H7 (cell line): ENCODE results near the gene PNKP. TPM values are rescaled to one million over a fixed set of nuclear protein-coding genes. Genes with fewer than 3 reads are reported as not detected.

Experiments used
- DNase-seq: peaks from one replicate; pipeline ENCODE4 v3.0.0; 2012
- H3K27me3 ChIP-seq: 2 replicates; pipeline ENCODE4 v1.6.0; 2011; ENCODE audit warnings: mild to moderate bottlenecking, low read length; ENCODE audit not compliant: control insufficient read depth, insufficient read depth
- H3K36me3 ChIP-seq: replicated peaks from 2 replicates; pipeline ENCODE4 v1.5.1; 2011; ENCODE audit warnings: low read length; ENCODE audit not compliant: control insufficient read depth, insufficient read depth
- H3K4me3 ChIP-seq: 2 replicates; pipeline ENCODE4 v1.5.1; 2011; ENCODE audit warnings: low read depth, mild to moderate bottlenecking, control low read depth, low read length, moderate library complexity; ENCODE audit not compliant: insufficient read depth
- total RNA-seq: library from RNA; depleted of rRNA; stranded (reverse); fragments of >200 nt; shearing (Covaris generic); gene quantifications from 2 replicates; pipeline ENCODE4 v1.2.3, GENCODE V29; 2014; rRNA removed

Gene PNKP
- total RNA-seq, result 76.2 and 94.7 TPM in 2 replicates

GRCh38 chr19:49866933-49867782, at the start of gene PNKP:
Gene PNKP (minus strand): TSS chr19:49867576. CDS start chr19:49867204, 372 bp downstream.
- H3K27me3 ChIP-seq, result no peaks in the 10 kb centered on the region
- H3K36me3 ChIP-seq, result peaks cover 16% of the 10 kb centered on the region
- DNase-seq, result peak; percentile 99
- H3K4me3 ChIP-seq, result peak within 1 kb of the TSS; percentile 83

DNA sequence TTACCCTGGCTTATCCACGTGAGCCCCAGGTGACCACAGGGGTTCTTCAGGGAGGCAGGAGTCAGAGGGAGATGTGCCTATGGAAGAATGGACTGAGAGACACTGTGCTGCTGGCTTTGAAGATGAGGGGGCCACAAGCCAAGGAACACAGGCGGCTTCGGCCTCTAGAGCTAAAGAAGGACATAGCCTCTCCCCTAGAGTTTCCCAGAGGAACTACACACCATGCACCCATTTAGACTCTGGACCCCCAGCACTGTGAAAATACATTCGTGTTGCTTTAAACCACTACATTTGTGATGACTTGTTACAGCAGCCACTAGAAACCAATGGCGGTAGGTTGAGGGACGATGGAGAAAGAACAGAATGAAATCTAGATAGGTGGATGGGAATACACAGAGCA, 47.9 kb upstream of the PNKP start:
- Histone ChIP-seq H3K36me3 (peaks cover 18% of the 10 kb centered on the region), H3K4me3 (no peak overlapping the region), H3K27me3 (no peaks in the 10 kb centered on the region)
- DNase-seq, result no peak

- no peak overlapping the region for H3K4me3 ChIP-seq
- H3K36me3 ChIP-seq, result peaks cover 25% of the 10 kb centered on the region
- no peak for DNase-seq
Observed at GRCh38 chr19:49913720-49914119, 46.3 kb upstream of the PNKP start.

GRCh38 chr19:49912965-49913685, 45.7 kb upstream of the PNKP start:
- H3K36me3 ChIP-seq, result peaks cover 29% of the 10 kb centered on the region
- DNase-seq, result peak; percentile 84
- no peaks in the 10 kb centered on the region for H3K27me3 ChIP-seq
- H3K4me3 ChIP-seq, result no peak overlapping the region

More at GRCh38 chr19:49913720-49914119, 46.3 kb upstream of the PNKP start:
- H3K27me3 ChIP-seq, result no peaks in the 10 kb centered on the region

DNA sequence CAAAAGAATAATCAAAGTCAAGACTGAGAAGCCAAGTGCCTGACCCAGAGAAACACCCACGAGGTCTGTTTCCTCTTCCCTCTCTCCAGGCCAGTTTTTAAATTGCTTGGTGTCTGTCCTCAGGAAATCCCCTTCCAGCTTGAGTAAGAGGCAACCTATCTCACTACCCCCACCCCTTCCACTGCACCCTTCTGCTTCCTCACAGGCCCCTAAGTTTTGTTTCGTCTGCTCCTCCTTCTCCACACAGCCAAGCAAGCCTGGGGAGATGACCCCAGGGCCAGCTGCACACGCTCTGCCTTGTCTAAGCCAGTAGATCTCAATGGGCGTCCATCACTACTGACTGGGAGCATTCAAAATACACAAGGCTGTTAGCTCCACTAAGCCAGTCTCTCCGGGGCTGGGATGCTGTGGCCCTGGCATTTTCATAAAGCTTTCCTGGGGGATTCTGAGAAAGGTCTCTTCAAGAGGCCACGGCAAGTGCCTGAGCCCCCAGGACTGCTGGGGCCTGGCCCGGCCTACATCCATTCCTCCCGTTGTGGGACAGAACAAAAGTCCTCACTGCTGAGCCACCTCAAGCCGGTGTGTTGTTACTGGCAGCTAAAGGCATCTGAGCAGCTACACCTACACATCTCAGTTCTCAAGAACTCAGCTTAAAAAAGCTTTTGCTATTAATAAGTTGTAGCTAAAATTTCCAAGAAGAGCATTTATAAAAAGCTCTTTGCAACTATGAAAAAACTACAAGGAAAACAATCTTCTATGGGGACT, 44.2 kb upstream of the PNKP start:
- H3K4me3 ChIP-seq, result no peak overlapping the region
- peaks cover 29% of the 10 kb centered on the region for H3K36me3 ChIP-seq
- DNase-seq, result no peak
- no peaks in the 10 kb centered on the region for H3K27me3 ChIP-seq

GRCh38 chr19:49910179-49910578, 42.8 kb upstream of the PNKP start:
- no peaks in the 10 kb centered on the region for H3K27me3 ChIP-seq
- DNase-seq, result no peak
- H3K4me3 ChIP-seq, result no peak overlapping the region
- peaks cover 25% of the 10 kb centered on the region for H3K36me3 ChIP-seq

- DNase-seq, result no peak
- Histone ChIP-seq H3K27me3 (no peaks in the 10 kb centered on the region), H3K36me3 (peaks cover 20% of the 10 kb centered on the region), H3K4me3 (no peak overlapping the region)
Observed at GRCh38 chr19:49908480-49909420, 41.4 kb upstream of the PNKP start.

GRCh38 chr19:49907745-49908446, 40.5 kb upstream of the PNKP start:
- DNase-seq, result no peak
- Histone ChIP-seq H3K27me3 (no peaks in the 10 kb centered on the region), H3K36me3 (peaks cover 16% of the 10 kb centered on the region), H3K4me3 (no peak overlapping the region)

DNA sequence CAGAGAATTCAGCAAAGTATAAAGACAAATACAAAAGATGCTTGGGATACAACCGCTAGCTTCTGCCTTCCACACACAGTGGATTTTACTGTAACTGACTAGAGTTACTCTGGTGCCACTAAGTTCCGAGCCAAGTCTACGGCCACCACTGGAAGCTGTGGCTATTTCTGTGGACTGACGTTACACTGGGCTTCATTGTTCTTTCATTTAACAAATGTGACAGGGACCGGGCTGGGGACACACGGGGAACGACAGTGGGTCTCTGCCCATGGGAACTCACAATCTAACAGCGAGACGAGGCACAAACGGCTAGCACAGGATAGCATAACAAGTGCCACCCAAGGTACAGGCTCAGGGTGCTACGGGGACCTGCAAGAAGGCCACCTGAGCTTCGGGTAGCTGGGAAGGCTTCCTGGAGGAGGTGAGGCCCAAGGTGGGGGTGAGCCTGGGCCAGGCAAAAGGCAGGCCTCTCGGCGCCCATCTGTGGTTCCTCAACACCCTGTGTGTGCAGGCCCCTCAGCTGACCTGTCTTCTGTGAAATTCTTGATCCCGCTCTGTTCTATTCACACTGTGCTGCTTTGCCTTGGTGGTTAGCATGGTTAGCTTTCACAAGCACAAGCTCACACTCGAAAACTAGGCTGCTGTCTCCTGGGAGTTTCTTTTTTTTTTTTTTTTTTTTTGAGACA, 39.6 kb upstream of the PNKP start:
- no peak for DNase-seq
- H3K36me3 ChIP-seq, result peaks cover 16% of the 10 kb centered on the region
- no peak overlapping the region for H3K4me3 ChIP-seq
- no peaks in the 10 kb centered on the region for H3K27me3 ChIP-seq

DNA sequence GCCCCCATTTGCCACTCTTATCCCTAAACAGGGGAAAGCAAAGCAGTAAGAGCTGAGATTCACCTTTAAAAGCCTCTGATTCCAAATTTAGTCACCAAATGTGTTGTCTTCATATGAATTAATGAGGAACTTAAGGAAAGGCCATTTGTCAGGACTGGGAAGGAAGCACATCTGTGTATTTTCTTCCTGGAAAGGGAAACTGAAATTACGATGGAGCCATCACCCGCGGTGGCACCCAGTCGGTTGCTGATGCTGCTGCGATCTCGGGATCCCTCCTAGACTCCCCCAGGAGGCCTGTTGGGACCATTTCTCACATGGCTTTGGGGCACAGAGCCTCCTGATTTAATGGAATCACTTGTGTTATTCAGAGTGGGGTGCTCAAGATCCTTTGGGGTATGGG, 36.8 kb upstream of the PNKP start:
- Histone ChIP-seq H3K4me3 (no peak overlapping the region), H3K27me3 (no peaks in the 10 kb centered on the region), H3K36me3 (peaks cover 11% of the 10 kb centered on the region)
- no peak for DNase-seq

- DNase-seq, result peak; percentile 78
- no peak within 1 kb of the TSS for H3K4me3 ChIP-seq
- H3K27me3 ChIP-seq, result no peaks in the 10 kb centered on the region
- H3K36me3 ChIP-seq, result no peaks in the 10 kb centered on the region
Observed at GRCh38 chr19:49896863-49897621, 29.7 kb upstream of the PNKP start, which contains the start of gene IL4I1. Gene IL4I1 (minus strand): TSS chr19:49896887. CDS start chr19:49896160, 727 bp downstream.

DNA sequence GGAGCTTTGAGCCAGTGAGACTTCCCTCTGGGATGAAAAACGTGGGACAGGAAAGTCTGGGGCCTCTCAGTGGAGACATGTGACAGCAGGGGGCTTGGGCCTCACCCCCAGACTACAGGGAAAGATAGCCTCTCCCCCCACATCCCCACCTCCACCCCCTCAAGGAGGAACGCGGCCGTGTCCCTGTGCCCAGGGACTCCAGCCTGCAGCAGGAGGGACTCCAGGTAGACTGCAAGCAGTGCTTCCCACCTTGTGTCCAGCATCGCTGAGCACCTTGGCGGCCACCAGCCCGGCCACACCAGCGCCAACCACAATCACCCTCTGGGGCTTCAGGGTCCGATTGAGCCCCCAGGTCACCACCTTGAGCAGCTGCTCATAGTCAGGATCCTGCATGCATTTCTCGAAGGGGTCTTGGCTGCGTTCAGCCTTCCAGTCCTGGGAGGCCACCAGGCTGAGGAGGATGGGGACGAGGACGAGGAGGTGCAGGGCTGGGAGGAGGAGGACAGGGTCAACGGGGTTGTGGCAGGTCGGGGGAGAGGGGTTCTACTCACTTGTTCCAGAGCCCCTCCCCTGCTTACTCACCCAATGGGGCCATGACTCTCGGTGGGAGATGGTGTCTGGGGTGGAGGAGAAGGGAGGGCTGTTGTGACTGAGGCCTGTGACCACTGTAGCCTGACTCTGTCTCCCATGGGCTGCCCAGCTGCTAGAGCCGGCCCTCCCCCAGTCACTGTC, 28.4 kb upstream of the PNKP start:
- H3K36me3 ChIP-seq, result no peaks in the 10 kb centered on the region
- H3K4me3 ChIP-seq, result no peak overlapping the region
- DNase-seq, result peak; percentile 52
- no peaks in the 10 kb centered on the region for H3K27me3 ChIP-seq
